Endodermal cell (in vitro differentiated cells): ENCODE results near the gene EXOC3L4. TPM values are rescaled to one million over a fixed set of nuclear protein-coding genes. Genes with fewer than 3 reads are reported as not detected.

Experiments
- DNase-seq: peaks from one replicate; pipeline ENCODE4 v3.0.0-alpha.2; 2017
- H3K27ac ChIP-seq: 2 replicates; pipeline ENCODE4 v1.5.1; 2013; ENCODE audit warnings: mild to moderate bottlenecking, low read depth, low read length, moderate library complexity
- H3K27me3 ChIP-seq: 2 replicates; pipeline ENCODE4 v1.6.1; 2013; ENCODE audit warnings: mild to moderate bottlenecking, low read length, moderate library complexity; ENCODE audit not compliant: insufficient read depth, control insufficient read depth, poor library complexity, severe bottlenecking
- H3K36me3 ChIP-seq: 2 replicates; pipeline ENCODE4 v1.7.0; 2013; ENCODE audit warnings: mild to moderate bottlenecking, low read length, moderate library complexity; ENCODE audit not compliant: control insufficient read depth, insufficient read depth
- H3K4me1 ChIP-seq: one replicate; pipeline ENCODE4 v1.7.0; 2013; ENCODE audit warnings: low read length; ENCODE audit not compliant: control insufficient read depth, insufficient read depth
- H3K4me3 ChIP-seq: 2 replicates; pipeline ENCODE4 v1.5.1; 2013; ENCODE audit warnings: mild to moderate bottlenecking, low read length, moderate library complexity
- H3K9ac ChIP-seq: 2 replicates; pipeline ENCODE4 v1.6.1; 2013; ENCODE audit warnings: mild to moderate bottlenecking, low read length, moderate library complexity; ENCODE audit not compliant: poor library complexity, severe bottlenecking; ENCODE audit errors: extremely low read depth
- H3K9me3 ChIP-seq: 2 replicates; pipeline ENCODE4 v1.6.1; 2013; ENCODE audit warnings: mild to moderate bottlenecking, low read length, moderate library complexity; ENCODE audit not compliant: control insufficient read depth
- H3K27ac Mint-ChIP-seq: 2 replicates; pipeline ENCODE4 v1.8.0; 2020; ENCODE audit warnings: mixed read lengths
- H3K27me3 Mint-ChIP-seq: 2 replicates; pipeline ENCODE4 v1.8.0; 2021; ENCODE audit warnings: mild to moderate bottlenecking, mixed read lengths; ENCODE audit not compliant: insufficient read depth
- H3K36me3 Mint-ChIP-seq: 2 replicates; pipeline ENCODE4 v1.8.0; 2020; ENCODE audit warnings: low read depth, mixed read lengths
- H3K4me1 Mint-ChIP-seq: 2 replicates; pipeline ENCODE4 v1.8.0; 2020; ENCODE audit warnings: mixed read lengths
- H3K4me3 Mint-ChIP-seq: 2 replicates; pipeline ENCODE4 v1.8.0; 2020; ENCODE audit warnings: mild to moderate bottlenecking, moderate library complexity, mixed read lengths
- H3K9me3 Mint-ChIP-seq: 2 replicates; pipeline ENCODE4 v1.8.0; 2020; ENCODE audit warnings: mild to moderate bottlenecking, mixed read lengths
- CTCF ChIP-seq: fragments of 200-600 bp; sonication (generic); conservative IDR thresholded peaks from 2 replicates; pipeline ENCODE4 v1.5.0; 2021; ENCODE audit warnings: antibody characterized with exemption, mild to moderate bottlenecking
- WGBS, 2 experiments: methylation state at CpG; one replicate each; pipeline versions ENCODE4 v1.1.5 to v1.1.7; 2013; ENCODE audit warnings: missing lambda C conversion rate in 2 of 2, mixed read lengths in 1 of 2; ENCODE audit not compliant: insufficient coverage in 1 of 2, insufficient read length in 1 of 2; 5-methylcytosine and 5-hydroxymethylcytosine counted together
- total RNA-seq, 2 donors: library from RNA; stranded (reverse); fragmentation: NEBNext Ultra II Directional in 1 of 2; extraction: Animal tissue kit (Norgen Biotek cat#: 25700) in 1 of 2; gene quantifications; 2 replicates in 1 of 2; 3 replicates in 1 of 2; pipeline ENCODE4 v1.2.1, GENCODE V29; 2021

Gene EXOC3L4
- total RNA-seq, 2 donors from 2014 or later: 2.5 to 3.6 TPM

- no peaks in the 10 kb centered on the region for H3K36me3 ChIP-seq
- no peak for DNase-seq
- H3K36me3 Mint-ChIP-seq: no peaks in the 10 kb centered on the region
- 80 to 82% methylated on average over 3 to 4 of the region's 4 CpGs for WGBS, 2 experiments
- no peak overlapping the region for H3K27ac ChIP-seq
- peaks cover 6% of the 10 kb centered on the region for H3K4me1 Mint-ChIP-seq
- peaks cover 8% of the 10 kb centered on the region for H3K4me1 ChIP-seq
- peaks cover 10% of the 10 kb centered on the region for H3K27me3 Mint-ChIP-seq
- H3K9me3 ChIP-seq: no peaks in the 10 kb centered on the region
- no peaks in the 10 kb centered on the region for H3K27me3 ChIP-seq
- no peak overlapping the region for H3K4me3 ChIP-seq
- no peaks in the 10 kb centered on the region for H3K9me3 Mint-ChIP-seq
- peak overlapping the region; percentile 60 for H3K27ac Mint-ChIP-seq
- no peak overlapping the region for H3K9ac ChIP-seq
- no peak overlapping the region for H3K4me3 Mint-ChIP-seq
- TF ChIP-seq CTCF: no peak
Observed at GRCh38 chr14:103096387-103096786, 1.9 kb downstream of the EXOC3L4 start.

- no peak overlapping the region for H3K4me3 ChIP-seq
- no peak for TF ChIP-seq CTCF
Observed at GRCh38 chr14:103097244-103097993, 2.9 kb downstream of the EXOC3L4 start.

GRCh38 chr14:103097994-103098957 is 3.8 kb downstream of the EXOC3L4 start:
- Histone ChIP-seq H3K36me3 (no peaks in the 10 kb centered on the region), H3K4me1 (peaks cover 8% of the 10 kb centered on the region), H3K4me3 (no peak overlapping the region), H3K27ac (no peak overlapping the region), H3K9ac (no peak overlapping the region), H3K27me3 (peaks cover 9% of the 10 kb centered on the region), H3K9me3 (no peaks in the 10 kb centered on the region)
- peak; percentile 56 for DNase-seq
- no peak for TF ChIP-seq CTCF
- Mint-ChIP-seq H3K4me1 (peaks cover 6% of the 10 kb centered on the region), H3K27me3 (peaks cover 27% of the 10 kb centered on the region), H3K36me3 (no peaks in the 10 kb centered on the region), H3K9me3 (peaks cover under 1% of the 10 kb centered on the region), H3K27ac (no peak overlapping the region), H3K4me3 (no peak overlapping the region)
- 87 to 94% methylated on average over 24 to 31 of the region's 31 CpGs for WGBS, 2 experiments

More at GRCh38 chr14:103097244-103097993, 2.9 kb downstream of the EXOC3L4 start:
- peaks cover 8% of the 10 kb centered on the region for H3K4me1 ChIP-seq
- no peak overlapping the region for H3K27ac ChIP-seq
- no peaks in the 10 kb centered on the region for H3K9me3 ChIP-seq
- Mint-ChIP-seq H3K4me3 (no peak overlapping the region), H3K36me3 (no peaks in the 10 kb centered on the region), H3K27ac (no peak overlapping the region), H3K4me1 (peaks cover 6% of the 10 kb centered on the region), H3K9me3 (no peaks in the 10 kb centered on the region), H3K27me3 (peaks cover 19% of the 10 kb centered on the region)
- no peaks in the 10 kb centered on the region for H3K36me3 ChIP-seq
- 90 to 92% methylated on average over 17 to 26 of the region's 26 CpGs for WGBS, 2 experiments
- peaks cover under 1% of the 10 kb centered on the region for H3K27me3 ChIP-seq
- no peak for DNase-seq
- no peak overlapping the region for H3K9ac ChIP-seq
